Smooth muscle cell (in vitro differentiated cells): ENCODE measurements around the gene HGS. TPM values are rescaled to one million over a fixed set of nuclear protein-coding genes. Genes with fewer than 3 reads are reported as not detected.

Experiments used
- DNase-seq: peaks from one replicate; lab custom pipeline; 2025; ENCODE audit not compliant: unreplicated experiment; lab: John Stamatoyannopoulos, UW
- H2AFZ ChIP-seq: fragments of 200-600 bp; sonication (generic); 2 replicates; pipeline ENCODE4 v1.6.0; 2016; ENCODE audit warnings: antibody characterized with exemption, low read depth, mild to moderate bottlenecking
- H3F3A ChIP-seq: fragments of 200-600 bp; sonication (generic); 2 replicates; pipeline ENCODE4 v1.6.0; 2017; ENCODE audit warnings: antibody characterized with exemption, low read depth
- H3K27ac ChIP-seq: fragments of 200-600 bp; sonication (generic); 2 replicates; pipeline ENCODE4 v1.5.1; 2016; ENCODE audit warnings: low read depth, mild to moderate bottlenecking
- H3K27me3 ChIP-seq: fragments of 200-600 bp; sonication (generic); 2 replicates; pipeline ENCODE4 v1.6.1; 2016; ENCODE audit warnings: low read depth, mild to moderate bottlenecking
- H3K36me3 ChIP-seq: fragments of 200-600 bp; sonication (generic); 2 replicates; pipeline ENCODE4 v1.5.1; 2016; ENCODE audit warnings: low read depth
- H3K4me1 ChIP-seq: fragments of 200-600 bp; sonication (generic); 2 replicates; pipeline ENCODE4 v1.5.1; 2016; ENCODE audit warnings: low read depth
- H3K4me2 ChIP-seq: fragments of 200-600 bp; sonication (generic); 2 replicates; pipeline ENCODE4 v1.6.0; 2016; ENCODE audit warnings: mild to moderate bottlenecking
- H3K4me3 ChIP-seq: fragments of 200-600 bp; sonication (generic); 2 replicates; pipeline ENCODE4 v1.5.1; 2016; ENCODE audit warnings: mild to moderate bottlenecking
- H3K79me2 ChIP-seq: fragments of 200-600 bp; sonication (generic); 2 replicates; pipeline ENCODE4 v1.6.0; 2016; ENCODE audit warnings: low read depth, mild to moderate bottlenecking
- H3K9ac ChIP-seq: fragments of 200-600 bp; sonication (generic); 2 replicates; pipeline ENCODE4 v1.6.0; 2016; ENCODE audit warnings: low read depth
- H3K9me3 ChIP-seq: fragments of 200-600 bp; sonication (generic); replicated peaks from 2 replicates; pipeline ENCODE4 v1.5.1; 2016; ENCODE audit warnings: low read depth
- H4K20me1 ChIP-seq: fragments of 200-600 bp; sonication (generic); 2 replicates; pipeline ENCODE4 v1.6.0; 2016; ENCODE audit warnings: low read depth
- WGBS: methylation state at CpG from one replicate; pipeline ENCODE4 v1.1.7; 2016; ENCODE audit warnings: low lambda C conversion rate; 5-methylcytosine and 5-hydroxymethylcytosine counted together
- polyA plus RNA-seq: library from polyadenylated mRNA; unstranded; fragments of >200 nt; fragmentation: Nextera tagmentation; extraction: Ambion mirVana; gene quantifications from 2 replicates; pipeline ENCODE4 v1.2.1, GENCODE V29; 2016
- total RNA-seq: library from RNA; depleted of rRNA; stranded (reverse); fragments of >200 nt; gene quantifications from 2 replicates; pipeline ENCODE4 v1.2.3, GENCODE V29; 2014
- TF ChIP-seq, protein P1 (sequence below): fragments of 200-600 bp; sonication (generic); IDR thresholded peaks from 2 replicates; pipeline ENCODE4 v1.5.1; 2017; ENCODE audit warnings: borderline replicate concordance, mild to moderate bottlenecking, antibody characterized with exemption; ENCODE audit not compliant: insufficient read depth, poor library complexity, severe bottlenecking

HGS gene
- total and polyA plus RNA-seq, 2 experiments from 2014 or later = 64.9 to 164 TPM

DNA sequence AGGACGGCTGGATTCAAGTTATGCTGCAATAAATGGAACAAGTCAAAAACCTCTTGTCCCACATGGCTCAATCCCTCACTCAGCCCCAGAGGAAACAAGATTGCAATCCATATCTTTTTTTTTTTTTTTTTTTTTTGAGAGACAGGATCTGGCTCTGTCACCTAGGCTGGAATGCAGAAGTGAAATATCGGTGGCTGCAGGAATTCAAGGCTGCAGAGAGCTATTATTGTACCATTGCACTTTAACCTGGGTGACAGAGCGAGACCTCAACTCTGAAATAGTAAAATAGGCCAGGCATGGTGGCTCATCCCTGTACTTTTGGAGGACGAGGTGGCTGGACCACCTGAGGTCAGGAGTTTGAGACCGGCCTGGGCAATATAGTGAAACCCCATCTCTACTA is 24.8 kb upstream of the HGS start:
- Histone ChIP-seq H3K79me2 (no peaks in the 10 kb centered on the region), H3K27ac (no peak overlapping the region), H3F3A (no peaks in the 10 kb centered on the region), H3K4me3 (no peak overlapping the region), H3K27me3 (no peaks in the 10 kb centered on the region), H3K36me3 (no peaks in the 10 kb centered on the region), H4K20me1 (no peaks in the 10 kb centered on the region), H2AFZ (no peak overlapping the region), H3K9ac (no peak overlapping the region), H3K9me3 (no peaks in the 10 kb centered on the region), H3K4me2 (no peak overlapping the region), H3K4me1 (no peaks in the 10 kb centered on the region)
- TF ChIP-seq, protein P1, sequence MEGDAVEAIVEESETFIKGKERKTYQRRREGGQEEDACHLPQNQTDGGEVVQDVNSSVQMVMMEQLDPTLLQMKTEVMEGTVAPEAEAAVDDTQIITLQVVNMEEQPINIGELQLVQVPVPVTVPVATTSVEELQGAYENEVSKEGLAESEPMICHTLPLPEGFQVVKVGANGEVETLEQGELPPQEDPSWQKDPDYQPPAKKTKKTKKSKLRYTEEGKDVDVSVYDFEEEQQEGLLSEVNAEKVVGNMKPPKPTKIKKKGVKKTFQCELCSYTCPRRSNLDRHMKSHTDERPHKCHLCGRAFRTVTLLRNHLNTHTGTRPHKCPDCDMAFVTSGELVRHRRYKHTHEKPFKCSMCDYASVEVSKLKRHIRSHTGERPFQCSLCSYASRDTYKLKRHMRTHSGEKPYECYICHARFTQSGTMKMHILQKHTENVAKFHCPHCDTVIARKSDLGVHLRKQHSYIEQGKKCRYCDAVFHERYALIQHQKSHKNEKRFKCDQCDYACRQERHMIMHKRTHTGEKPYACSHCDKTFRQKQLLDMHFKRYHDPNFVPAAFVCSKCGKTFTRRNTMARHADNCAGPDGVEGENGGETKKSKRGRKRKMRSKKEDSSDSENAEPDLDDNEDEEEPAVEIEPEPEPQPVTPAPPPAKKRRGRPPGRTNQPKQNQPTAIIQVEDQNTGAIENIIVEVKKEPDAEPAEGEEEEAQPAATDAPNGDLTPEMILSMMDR = no peak
- WGBS = 87% methylated on average over 5 of the region's 5 CpGs
- DNase-seq = no peak

DNA sequence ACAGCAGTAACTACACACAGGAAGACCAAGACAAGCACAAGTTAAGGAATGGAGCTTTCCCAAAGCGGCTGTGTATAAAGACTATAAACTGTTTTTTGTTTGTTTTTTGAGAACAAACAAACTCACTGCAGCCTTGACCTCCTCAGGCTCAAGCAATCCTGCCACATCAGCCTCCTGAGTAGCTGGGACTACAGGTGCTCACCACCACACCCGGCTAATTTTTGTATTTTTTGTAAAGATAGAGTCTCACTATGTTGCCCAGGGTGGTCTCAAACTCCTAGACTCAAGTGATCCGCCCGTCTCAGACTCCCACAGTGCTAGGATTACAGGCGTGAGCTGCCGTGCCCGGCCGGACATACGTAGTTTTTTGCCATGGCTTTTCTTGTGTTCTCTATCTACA is 23.4 kb upstream of the HGS start:
- Histone ChIP-seq H3K36me3 (no peaks in the 10 kb centered on the region), H3K4me1 (no peaks in the 10 kb centered on the region), H3K4me2 (no peak overlapping the region), H3F3A (no peaks in the 10 kb centered on the region), H4K20me1 (no peaks in the 10 kb centered on the region), H2AFZ (no peak overlapping the region), H3K27ac (no peak overlapping the region), H3K27me3 (no peaks in the 10 kb centered on the region), H3K9me3 (no peaks in the 10 kb centered on the region), H3K4me3 (no peak overlapping the region), H3K9ac (no peak overlapping the region), H3K79me2 (peaks cover 10% of the 10 kb centered on the region)
- 94% methylated on average over 9 of the region's 9 CpGs for WGBS
- DNase-seq = no peak
- TF ChIP-seq, protein P1 = no peak

DNA sequence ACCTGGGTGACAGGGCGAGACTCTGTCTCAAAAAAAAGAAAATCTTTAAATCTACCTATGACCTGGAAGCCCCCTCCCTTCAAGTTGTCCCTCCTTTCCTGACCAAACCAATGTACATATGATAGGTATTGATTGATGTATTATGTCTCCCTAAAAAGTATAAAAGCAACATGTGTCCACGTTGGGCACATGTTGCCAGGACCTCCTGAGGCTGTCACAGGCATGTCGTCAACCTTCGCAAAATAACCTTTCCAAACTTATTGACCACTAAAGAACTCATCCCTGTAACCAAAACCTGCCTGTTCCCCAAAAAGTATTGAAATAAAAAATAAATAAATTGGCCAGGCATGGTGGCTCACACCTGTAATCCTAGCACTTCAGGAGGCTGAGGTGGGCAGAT is 21.8 kb upstream of the HGS start:
- TF ChIP-seq, protein P1 = no peak
- no peaks in the 10 kb centered on the region for H3K36me3 ChIP-seq
- WGBS = 96% methylated on average over 4 of the region's 4 CpGs
- H2AFZ ChIP-seq = no peak overlapping the region
- H3K27me3 ChIP-seq = no peaks in the 10 kb centered on the region
- no peaks in the 10 kb centered on the region for H4K20me1 ChIP-seq
- no peak overlapping the region for H3K27ac ChIP-seq
- no peak overlapping the region for H3K4me2 ChIP-seq
- H3K4me3 ChIP-seq = no peak overlapping the region
- H3K4me1 ChIP-seq = peaks cover under 1% of the 10 kb centered on the region
- DNase-seq = no peak
- H3F3A ChIP-seq = no peaks in the 10 kb centered on the region
- H3K9me3 ChIP-seq = no peaks in the 10 kb centered on the region
- H3K79me2 ChIP-seq = peaks cover 13% of the 10 kb centered on the region
- H3K9ac ChIP-seq = no peak overlapping the region

DNA sequence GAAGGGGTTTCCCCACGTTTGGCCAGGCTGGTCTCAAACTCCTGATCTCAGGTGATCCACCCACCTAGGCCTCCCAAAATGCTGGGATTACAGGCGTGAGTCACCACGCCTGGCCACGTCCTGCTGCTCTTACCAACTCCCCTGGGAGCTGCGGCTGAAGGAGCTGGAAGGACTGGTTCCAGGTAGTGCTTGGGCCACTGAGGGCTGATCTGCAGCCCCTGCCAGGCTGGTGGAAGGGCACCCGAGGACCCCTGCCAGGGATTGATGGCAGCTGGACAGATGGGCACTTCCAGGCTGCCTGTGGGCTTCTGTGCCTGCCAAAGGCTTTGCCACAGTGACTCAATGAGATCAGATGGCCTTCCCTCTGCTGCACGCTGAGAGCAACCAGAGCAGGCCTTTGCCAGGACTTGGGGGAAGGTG is 19.8 kb upstream of the HGS start:
- Histone ChIP-seq H2AFZ (no peak overlapping the region), H3F3A (no peaks in the 10 kb centered on the region), H3K4me3 (no peak overlapping the region), H3K4me1 (peaks cover 8% of the 10 kb centered on the region), H3K79me2 (peaks cover 26% of the 10 kb centered on the region), H3K36me3 (no peaks in the 10 kb centered on the region), H4K20me1 (no peaks in the 10 kb centered on the region), H3K27ac (no peak overlapping the region), H3K9ac (no peak overlapping the region), H3K9me3 (no peaks in the 10 kb centered on the region), H3K4me2 (no peak overlapping the region), H3K27me3 (no peaks in the 10 kb centered on the region)
- 81% methylated on average over 7 of the region's 7 CpGs for WGBS
- TF ChIP-seq, protein P1 = no peak
- DNase-seq = no peak
